NCI-H1092 treated with DMSO at 0.1 percent for 48 hours (cell line): ENCODE results near the gene ORC1.

Source experiments
- DNase-seq: peaks from one replicate; lab custom pipeline; 2025; lab: John Stamatoyannopoulos, UW

Gene ORC1

GRCh38 chr1:52404116-52404974 lies at the start of gene ORC1, which contains the start of gene PRPF38A:
ORC1 (minus strand) TSS chr1:52404423; CDS start chr1:52402223, 2,200 bp downstream.
PRPF38A (plus strand) TSS chr1:52404602; CDS start chr1:52404750, 148 bp downstream.
- DNase-seq, result peak; percentile 95

DNA sequence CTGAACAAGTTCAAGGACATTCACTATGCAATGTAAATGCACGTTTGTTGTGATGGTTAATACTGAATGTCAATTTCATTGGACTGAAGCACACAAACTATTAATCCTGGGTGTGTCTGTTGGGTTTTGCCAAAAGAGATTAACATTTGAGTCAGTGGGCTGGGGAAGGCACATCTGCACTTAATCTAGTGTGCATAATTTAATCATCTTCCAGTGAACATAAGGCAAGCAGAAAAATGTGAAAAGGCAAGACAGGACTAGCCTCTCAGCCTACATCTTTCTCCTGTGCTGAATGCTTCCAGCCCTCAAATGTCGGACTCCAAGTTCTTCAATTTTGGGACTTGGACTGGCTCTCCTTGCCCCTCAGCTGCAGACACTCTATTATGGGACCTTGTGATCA lies 40.2 kb upstream of the ORC1 start:
- no peak for DNase-seq

DNA sequence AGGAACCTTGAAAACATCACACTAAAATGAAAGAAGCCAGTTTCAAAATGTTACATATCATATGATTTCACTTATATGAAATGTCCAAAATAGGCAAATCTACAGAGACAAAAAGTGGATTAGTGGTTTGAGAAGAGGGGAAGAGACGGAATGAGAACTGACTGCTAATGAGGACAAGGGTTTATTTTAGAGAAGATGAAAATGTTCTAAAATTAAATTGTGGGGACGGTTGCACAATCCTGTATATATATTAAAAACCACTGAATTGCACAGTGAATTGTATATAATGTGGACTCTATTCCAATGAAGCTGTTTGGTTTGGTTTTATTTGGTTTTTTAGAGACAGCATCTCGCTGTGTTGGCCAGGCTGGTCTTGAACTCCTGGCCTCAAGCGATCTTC lies 35.8 kb upstream of the ORC1 start:
- no peak for DNase-seq

GRCh38 chr1:52436817-52437216 lies 32.6 kb upstream of the ORC1 start:
- no peak for DNase-seq

GRCh38 chr1:52435650-52436049 lies 31.4 kb upstream of the ORC1 start:
- DNase-seq, result no peak

GRCh38 chr1:52435211-52435610 lies 31.0 kb upstream of the ORC1 start:
- DNase-seq, result no peak

DNA sequence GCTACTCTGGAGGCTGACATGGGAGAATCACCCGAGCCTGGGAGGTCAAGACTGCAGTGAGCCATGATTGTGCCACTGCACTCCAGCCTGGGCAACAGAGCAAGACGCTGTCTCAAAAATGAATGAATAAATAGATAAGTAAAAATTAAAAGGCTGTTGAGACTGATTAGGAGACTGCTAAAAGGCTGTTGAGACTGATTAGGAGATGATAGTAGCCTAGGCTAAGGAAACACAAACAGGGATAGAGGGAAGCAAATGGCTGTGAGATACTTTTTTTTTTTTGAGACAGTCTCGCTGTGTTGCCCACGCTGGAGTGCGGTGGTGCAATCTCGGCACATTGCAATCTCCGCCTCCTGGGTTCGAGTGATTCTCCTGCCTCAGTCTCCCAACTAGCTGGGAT lies 28.6 kb upstream of the ORC1 start:
- DNase-seq, result no peak

GRCh38 chr1:52427152-52427551 lies 22.9 kb upstream of the ORC1 start:
- no peak for DNase-seq

GRCh38 chr1:52426371-52426770 lies 22.1 kb upstream of the ORC1 start:
- DNase-seq, result no peak

DNA sequence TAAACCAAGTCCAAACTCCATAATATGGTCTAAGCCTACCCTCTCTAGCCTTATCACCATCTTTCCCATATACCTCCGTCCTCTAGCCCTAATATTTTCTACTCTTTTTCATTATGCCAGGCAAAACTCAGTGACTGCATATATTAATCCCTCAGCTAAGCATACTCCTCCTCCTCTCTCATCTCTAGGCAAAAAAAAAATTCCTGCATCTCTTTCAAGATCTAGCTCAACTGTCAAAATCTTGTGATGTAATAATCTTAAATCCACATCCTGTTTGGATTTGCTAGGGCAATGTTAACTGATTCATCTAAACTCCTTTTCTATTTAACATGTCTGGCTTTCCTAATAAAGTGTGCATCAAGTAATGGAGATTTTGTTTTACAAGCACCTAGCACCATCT lies 20.6 kb upstream of the ORC1 start:
- DNase-seq, result no peak

- DNase-seq, result no peak
These were observed 20.0 kb upstream of the ORC1 start for GRCh38 chr1:52424231-52424636.

- no peak for DNase-seq
These were observed 19.5 kb upstream of the ORC1 start for GRCh38 chr1:52423771-52424170.

- DNase-seq, result no peak
These were observed 18.8 kb upstream of the ORC1 start for GRCh38 chr1:52423055-52423454.

GRCh38 chr1:52420713-52421112 lies 16.5 kb upstream of the ORC1 start:
- DNase-seq, result no peak

DNA sequence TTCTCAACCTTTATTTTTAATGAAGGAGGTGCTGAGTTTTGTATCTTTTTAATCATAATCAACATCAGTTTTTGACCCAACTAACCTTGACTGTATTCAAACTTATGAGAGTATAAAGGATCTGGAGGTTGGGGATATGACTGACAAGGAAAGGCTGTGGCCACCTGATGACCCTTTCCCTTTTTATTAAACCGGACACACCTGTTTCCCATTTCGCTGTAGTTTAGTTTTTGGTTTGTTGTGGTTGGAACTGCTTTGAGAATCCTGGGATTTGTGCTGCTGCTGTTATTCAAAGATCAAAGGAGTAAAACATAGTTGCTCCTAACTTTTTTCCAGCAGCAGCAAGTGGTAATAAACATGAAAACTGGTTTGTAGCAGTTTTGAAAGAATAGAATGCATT lies 12.6 kb upstream of the ORC1 start:
- DNase-seq, result no peak

DNA sequence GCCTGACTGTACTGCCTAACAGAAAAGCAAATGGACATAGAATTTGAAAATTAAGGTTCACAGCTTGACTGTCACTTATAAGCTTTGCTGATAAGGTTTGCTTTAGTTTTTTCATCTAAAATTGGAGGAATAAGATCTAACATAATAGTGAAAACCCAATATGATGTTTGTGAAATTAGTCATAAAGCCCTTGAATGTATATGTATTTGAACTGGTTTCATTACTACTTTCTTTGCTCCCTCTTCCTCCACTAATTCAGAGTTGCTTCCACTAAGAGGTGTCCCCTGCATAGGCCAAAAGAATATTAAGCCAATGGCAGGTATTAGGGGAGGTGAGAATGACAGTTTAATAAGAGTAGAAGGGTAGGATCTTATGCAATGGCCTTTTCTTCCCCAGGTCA lies 10.7 kb upstream of the ORC1 start:
- no peak for DNase-seq

DNA sequence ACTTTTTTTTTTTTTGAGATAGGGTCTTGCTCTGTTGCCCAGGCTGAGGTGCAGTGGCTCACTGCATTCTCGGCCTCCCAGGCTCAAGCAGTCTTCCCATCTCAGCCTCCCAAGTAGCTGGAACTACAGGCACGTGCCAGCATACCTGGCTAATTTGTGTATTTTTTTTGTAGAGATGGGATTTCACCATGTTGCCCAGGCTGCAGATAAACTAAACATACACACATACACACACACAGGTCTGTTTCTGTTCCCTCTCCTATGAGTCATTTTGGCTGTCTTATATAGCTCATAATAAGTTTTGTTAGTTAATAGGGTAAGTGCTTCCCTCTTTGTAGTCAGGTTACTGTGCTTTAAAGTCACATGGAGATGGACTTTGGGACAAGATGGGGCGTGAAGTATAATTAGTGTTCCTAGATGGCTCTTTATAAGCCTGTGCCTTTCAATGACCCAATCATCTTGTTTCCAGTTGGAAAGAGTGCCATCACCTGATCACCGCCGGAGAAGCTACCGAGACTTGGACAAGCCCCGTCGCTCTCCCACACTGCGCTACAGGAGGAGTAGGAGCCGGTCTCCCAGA lies 9.3 kb upstream of the ORC1 start:
- no peak for DNase-seq

DNA sequence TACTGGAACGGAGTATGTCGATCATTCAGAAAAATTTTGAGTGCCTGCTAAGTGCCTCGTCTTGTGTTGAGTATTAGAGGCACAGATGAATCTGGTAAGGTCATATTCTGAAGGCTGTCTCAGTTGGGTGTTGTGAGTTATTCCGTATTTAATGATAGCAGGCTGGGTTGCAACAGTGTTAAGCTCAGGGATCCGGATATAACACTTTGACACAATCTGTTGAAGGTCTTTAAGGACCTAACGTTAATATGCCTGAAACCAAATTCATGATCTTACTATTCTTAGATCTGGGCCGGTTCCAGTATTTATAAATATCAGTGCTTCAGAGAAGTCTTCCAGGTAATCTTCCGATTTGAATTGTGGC lies 734 bp upstream of the ORC1 start:
- no peak for DNase-seq

- no peak for DNase-seq
These were observed 582 bp downstream of the ORC1 start for GRCh38 chr1:52403566-52404115.

DNA sequence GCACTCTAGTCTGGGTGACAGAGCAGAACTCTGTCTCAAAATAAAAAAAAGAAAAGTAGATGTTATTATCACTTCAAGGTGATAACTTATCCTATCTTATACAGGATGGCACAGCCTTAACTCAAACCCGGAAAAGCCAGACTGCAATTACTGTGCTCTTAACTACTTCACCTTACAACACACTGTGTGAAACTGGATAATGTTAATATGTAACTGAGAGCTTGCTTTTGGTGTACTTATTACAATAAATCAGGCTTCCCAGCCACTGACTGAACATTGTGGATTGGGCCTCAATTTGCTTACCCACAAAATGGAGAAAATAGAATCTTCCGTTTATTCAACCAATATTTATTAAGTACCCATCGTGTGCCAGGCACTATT lies 1.4 kb downstream of the ORC1 start:
- no peak for DNase-seq

DNA sequence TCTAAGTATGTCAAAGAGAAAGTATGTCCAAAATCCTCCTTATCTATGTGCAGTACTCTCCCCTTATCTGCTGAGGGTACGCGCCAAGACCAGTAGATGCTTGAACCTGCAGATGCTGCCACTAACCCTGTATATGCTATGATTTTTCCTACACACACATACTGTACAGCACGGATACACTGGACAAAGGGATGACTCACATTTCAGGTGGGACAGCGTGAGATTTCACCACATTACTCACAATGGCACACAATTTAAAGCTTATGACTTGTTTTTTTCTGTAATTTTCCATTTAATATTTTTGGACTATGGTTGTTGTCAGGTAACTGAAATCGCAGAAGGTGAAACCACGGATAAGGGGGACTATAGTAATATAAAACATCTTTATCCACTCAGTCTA lies 4.1 kb downstream of the ORC1 start:
- DNase-seq, result no peak

DNA sequence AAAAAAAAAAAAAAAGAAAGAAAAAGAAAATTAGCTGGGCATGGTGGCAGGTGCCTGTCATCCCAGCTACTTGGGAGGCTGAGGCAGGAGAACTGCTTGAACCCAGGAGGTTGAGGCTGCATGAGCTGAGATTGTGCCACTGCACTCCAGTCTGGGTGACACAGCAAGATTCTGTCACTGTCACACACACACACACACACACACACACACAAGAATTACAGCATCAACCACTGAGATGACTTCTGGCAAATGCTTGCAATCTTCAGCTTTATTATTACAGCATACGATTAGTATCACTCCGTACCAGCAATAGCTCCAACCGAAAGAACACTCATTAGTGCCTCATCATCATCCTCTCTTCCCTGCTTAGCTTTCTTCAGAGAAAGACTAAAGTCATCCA lies 4.6 kb downstream of the ORC1 start:
- no peak for DNase-seq

GRCh38 chr1:52393174-52393573 lies 11.0 kb downstream of the ORC1 start:
- DNase-seq, result no peak

DNA sequence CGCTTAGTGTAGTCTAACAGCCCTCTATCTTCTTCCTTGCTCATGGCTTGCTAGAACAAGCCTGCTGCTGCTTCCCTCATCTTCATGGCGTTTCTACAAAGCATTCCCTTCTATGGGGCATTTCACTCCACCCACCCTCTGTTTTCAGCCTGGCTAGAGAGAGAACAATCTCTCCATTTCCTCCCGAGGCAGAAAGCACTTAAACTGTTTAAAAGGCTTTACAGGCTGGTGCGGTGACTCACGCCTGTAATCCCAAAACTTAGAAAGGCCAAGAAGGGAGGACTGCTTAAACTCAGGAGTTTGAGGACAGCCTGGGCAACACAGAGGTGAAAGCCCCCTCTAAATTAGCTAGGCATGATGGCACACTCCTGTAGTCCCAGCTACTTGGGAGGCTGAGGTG lies 17.8 kb downstream of the ORC1 start:
- DNase-seq, result no peak
